NCI-H446 (cell line): Measurements from ENCODE around the gene DRC3.

Experiments used
- DNase-seq, 2 experiments: peaks; one replicate each; lab custom pipeline; 2025; lab: John Stamatoyannopoulos, UW

The DRC3 gene

DNA sequence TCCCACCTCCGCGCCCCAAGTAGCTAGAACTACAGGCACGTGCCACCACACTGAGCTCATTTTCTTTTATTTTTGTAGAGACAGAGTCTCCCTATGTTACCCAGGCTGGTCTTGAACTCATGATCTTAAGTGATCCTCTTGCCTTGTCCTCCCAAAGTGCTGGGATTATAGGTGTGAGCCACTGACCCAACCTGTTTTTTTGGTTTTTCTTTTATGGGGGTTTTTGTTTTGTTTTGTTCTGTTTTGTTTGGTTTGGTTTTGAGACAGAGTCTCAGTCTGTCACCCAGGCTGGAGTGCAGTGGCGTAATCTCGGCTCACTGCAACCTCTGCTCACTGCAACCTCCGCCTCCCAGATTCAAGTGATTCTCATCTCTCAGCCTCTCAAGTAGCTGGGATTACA, 82.9 kb downstream of the DRC3 start:
- no peak for DNase-seq

DNA sequence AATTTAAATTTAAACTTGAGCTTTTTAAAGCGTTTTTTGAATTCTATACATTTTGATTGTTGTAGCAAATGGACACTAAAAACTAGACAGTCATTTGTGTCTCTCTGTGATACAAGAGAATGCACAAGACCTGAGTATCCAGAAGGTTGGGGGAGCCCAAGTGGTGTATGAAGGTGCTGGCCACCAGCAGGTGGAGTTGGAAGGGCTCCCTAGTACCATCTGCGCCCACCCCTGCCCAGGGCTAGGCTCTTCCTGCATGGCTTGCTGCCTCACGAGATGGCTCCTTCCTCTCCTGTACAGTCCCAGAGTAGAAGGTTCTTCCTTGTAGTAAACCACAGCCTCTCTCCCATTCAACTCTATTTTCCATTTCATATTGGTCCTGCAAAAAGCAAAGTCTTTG, 83.6 kb downstream of the DRC3 start:
- DNase-seq = no peak

GRCh38 chr17:18059283-18059682, 86.6 kb downstream of the DRC3 start:
- DNase-seq = no peak

GRCh38 chr17:18064053-18064452, 91.4 kb downstream of the DRC3 start:
- no peak for DNase-seq

DNA sequence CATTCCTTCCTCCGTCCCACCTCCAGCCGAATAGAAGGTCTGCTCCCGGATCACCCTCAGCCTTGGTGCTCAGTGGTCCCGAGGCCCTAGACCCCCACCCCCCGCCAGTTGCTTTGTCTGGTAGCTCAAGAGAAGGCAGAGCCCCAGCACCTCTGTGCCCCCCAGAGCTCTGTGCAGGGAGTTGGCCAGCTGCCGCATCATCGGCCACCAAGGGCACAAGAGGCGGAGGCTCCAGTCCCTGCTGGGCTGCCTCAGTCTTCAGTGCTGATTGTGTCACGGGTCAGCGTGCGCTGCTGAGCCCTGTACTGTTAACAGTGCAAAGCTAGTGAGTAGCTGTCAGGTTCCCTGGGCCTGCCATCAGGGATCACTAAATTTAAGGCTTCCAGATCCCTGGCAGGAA, 92.9 kb downstream of the DRC3 start:
- no peak for DNase-seq
